OCI-M2 (cell line): ENCODE measurements around the gene TP53BP2.
"Not testable (repeated sequence)": the region's sequence is repeated elsewhere in the genome, so short reads cannot be mapped to it uniquely, and the experiment has no call there.

Experiments
- DNase-seq: peaks from one replicate; lab custom pipeline; 2025; ENCODE audit not compliant: unreplicated experiment; lab: John Stamatoyannopoulos, UW

Gene TP53BP2, protein sequence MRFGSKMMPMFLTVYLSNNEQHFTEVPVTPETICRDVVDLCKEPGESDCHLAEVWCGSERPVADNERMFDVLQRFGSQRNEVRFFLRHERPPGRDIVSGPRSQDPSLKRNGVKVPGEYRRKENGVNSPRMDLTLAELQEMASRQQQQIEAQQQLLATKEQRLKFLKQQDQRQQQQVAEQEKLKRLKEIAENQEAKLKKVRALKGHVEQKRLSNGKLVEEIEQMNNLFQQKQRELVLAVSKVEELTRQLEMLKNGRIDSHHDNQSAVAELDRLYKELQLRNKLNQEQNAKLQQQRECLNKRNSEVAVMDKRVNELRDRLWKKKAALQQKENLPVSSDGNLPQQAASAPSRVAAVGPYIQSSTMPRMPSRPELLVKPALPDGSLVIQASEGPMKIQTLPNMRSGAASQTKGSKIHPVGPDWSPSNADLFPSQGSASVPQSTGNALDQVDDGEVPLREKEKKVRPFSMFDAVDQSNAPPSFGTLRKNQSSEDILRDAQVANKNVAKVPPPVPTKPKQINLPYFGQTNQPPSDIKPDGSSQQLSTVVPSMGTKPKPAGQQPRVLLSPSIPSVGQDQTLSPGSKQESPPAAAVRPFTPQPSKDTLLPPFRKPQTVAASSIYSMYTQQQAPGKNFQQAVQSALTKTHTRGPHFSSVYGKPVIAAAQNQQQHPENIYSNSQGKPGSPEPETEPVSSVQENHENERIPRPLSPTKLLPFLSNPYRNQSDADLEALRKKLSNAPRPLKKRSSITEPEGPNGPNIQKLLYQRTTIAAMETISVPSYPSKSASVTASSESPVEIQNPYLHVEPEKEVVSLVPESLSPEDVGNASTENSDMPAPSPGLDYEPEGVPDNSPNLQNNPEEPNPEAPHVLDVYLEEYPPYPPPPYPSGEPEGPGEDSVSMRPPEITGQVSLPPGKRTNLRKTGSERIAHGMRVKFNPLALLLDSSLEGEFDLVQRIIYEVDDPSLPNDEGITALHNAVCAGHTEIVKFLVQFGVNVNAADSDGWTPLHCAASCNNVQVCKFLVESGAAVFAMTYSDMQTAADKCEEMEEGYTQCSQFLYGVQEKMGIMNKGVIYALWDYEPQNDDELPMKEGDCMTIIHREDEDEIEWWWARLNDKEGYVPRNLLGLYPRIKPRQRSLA

DNA sequence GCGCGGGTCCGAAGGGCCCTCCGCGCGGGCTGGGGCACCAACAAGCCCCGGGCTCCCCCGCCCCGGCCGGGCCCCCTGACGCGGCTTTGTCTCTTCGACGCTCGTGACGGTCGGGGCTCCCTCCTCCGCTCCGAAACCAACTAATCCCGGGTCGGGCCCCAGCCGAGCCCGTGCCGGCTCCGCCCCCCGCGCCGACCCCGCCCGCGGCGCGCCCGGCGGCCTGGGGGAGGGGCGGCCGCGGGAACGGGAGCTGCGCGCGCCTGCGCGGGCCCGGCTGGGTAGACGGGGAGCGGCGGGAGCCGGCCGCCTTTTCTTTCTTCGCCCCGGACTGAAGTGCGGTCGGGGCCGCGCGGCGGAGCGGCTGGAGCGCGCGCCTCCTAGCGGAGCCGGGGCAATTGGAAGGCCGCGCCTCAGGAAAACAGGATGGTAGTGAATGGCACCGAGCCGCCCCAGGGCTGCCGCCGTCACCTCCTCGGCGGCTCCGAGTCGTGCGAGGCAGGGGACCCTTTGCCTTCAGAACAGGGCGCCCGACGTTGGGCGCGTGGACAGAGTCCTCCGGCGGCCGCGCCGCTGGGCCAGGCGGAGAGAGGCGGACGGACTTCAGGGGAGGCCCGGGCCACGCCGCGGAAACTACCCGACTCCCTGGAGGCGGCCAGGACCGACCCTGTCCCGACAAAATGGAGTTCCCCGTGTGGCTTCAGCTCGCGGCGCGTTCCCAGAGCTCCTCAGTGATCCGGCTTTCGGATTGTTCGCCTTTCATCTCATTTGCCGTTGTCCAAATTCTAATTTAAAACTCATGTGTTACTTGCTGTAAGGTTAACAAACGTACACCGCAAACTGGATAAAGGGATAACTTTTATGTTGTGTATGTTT is at the start of gene TP53BP2:
Gene TP53BP2, minus strand, starts transcription at position 138 of the 873 bp plus-strand sequence. CDS start 267 bp downstream, outside the sequence.
- peak; percentile 28 for DNase-seq

DNA sequence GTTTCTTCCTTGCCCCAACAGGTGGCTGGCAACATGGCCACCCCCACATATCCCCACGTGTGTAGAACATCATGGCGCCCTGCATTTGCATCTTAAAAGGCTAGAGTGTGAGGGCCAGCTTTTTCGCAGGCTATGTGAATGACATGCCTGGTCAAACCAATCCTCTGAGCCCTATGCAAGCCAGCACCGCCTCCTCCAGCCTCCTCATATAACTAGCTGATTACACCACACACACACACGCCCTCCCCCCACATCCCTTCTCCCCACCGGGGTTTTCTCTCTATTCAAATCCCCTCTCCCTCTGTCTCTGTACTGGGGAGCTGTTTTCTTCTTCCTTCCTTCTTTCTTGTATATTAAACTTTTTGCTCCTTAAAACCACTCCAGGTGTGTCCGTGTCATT is 44.7 kb upstream of the TP53BP2 start:
- DNase-seq = not testable (repeated sequence)

DNA sequence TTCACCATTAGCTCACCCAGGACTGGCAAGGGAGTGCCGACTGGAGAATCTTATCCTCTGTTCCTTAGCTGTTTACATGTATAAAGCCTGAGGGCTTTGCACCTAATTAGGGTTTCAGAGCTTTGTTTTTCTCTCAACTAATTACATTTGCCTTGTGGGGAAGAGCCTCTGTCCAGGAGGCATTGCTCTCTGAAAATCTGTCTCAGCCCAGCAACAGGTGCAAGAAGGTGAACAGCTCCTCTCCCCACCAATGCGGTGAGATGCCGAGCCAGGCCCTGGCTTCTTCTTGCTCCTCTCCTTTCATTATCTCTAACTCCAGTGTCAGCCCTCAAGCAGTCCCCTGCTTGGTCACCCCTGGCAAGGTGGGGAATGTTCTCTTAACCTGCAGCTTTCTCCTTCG is 43.6 kb upstream of the TP53BP2 start:
- not testable (repeated sequence) for DNase-seq

DNA sequence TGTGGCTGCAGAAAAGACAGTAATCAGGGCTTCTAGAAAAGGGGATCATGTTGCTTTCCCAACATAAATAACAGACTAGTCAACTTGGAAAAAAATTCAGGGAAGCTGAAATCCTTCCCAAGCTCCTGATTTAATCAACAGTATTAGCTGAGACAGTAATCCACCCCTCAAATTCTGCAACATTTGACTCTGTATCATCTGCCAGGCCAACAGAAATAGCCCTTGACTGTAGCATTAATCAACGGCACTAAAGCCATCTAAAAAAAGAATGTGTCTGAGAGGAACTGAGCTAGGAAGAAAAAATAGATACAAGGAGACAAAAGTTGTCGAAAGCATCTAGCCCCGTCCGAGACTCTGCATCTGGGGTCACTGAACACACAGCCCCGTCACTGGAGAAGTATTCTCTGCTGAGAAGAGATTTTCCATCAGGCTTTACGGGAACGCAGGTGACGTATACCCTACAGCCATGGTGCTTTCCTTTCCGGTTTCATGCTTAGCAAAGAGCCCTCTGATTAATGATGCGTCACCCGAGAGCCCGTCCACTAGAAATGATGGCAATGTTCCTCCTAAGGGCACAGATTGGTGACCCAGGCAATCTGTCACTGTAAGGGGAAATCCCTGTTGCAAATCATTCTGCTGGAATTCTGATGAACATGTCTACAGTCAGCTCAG is 42.1 kb upstream of the TP53BP2 start:
- no peak for DNase-seq

DNA sequence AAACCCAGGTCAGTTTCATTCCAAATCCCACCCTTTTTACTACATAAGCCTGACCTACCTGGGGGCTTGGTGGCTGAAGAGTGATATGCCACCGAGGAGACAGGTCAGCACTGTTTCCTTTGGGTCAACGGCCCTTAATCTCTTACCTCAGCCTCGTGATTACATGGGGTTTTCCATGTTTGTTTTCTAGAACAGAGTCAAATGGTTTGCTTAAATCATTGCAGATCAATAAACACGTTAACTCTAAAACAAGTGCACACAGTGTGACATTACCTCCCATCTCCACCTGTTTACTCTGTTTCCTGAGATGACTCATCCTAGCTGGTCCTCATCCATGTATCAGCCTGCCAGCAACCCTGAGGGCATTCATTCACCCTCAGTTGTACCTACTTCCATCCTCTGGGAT is 40.8 kb upstream of the TP53BP2 start:
- DNase-seq = no peak

DNA sequence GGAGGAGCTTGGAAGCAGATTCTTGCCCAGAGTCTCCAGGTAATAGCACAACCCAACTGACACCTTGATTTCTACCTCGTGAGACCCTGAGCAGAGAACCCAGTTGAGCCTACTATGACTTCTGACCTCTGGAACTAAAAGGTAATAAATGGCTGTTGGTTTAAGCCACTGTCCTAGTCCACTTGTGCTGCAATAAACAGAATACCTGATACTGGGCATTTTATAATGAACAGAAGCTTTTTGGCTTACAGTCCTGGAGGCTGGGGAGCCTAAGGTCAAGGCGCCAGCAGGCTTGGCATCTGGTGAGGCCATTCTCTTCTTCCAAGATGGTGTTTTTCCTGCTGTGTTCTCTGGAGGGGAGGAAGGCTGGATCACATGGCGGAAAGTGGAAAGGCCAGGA is 39.9 kb upstream of the TP53BP2 start:
- no peak for DNase-seq

DNA sequence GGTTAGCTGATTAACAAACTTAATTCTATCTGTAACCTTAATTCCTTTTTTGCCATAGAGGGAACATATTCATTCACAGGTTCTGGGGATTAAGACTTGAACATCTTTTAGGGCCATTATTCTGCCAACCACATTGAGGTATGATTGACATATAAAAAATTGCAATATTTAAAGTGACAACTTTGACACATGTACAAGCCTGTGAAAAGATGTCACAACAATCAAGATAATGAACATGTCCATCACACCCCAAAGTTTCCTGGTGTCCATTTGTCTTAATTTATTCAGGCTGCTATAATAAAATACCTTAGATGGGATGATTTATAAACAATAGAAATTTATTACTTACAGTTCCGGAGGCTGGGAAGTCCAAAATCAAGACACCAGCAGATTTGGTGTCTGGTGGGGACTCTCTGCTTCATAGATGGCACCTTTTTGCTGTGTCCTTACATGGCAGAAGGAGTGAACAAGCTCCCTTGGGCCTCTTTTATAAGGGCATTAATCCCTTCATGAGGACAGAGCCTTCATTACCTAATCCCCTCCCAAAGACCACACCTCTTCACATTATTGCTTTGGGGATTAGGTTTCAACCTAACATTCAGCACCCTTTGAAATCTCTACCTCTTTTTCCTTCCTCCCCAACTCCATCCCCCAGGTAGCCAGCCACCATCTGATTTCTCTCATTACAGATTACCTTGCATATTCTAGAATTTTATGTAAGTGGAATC is 33.0 kb upstream of the TP53BP2 start:
- no peak for DNase-seq

DNA sequence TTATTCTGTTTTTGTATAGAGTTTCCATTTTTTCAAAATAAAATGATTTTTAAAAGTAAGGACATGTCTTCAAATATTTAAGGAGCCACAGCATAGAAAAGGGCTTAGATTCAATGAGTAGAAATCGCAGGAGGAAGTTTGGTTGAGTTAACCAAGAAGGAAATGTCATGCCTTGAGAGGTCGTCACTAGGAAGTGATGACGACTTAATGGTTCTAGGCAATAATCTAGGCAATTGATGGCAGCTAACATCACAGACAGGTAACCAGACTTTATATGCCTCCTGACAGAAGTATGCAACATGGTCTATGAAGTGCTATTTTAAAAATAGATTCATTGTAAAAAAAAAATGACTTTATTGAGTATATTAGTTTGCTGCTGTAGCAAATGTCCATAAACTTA is 32.1 kb upstream of the TP53BP2 start:
- DNase-seq = no peak

DNA sequence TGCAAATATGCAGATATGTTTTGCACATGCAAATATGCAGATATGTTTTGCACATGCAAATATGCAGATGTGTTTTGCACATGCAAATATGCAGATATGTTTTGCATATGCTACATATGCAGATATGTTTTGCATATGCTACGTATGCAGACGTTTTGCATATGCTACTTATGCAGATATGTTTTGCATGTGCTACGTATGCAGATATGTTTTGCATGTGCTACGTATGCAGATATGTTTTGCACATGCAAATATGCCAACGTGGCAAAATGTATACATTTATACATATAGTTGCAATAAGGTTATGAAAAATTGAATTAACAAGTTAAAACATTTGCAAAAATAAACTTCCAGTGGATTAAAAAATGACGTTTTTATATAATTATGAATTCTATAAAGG is 30.8 kb upstream of the TP53BP2 start:
- no peak for DNase-seq

DNA sequence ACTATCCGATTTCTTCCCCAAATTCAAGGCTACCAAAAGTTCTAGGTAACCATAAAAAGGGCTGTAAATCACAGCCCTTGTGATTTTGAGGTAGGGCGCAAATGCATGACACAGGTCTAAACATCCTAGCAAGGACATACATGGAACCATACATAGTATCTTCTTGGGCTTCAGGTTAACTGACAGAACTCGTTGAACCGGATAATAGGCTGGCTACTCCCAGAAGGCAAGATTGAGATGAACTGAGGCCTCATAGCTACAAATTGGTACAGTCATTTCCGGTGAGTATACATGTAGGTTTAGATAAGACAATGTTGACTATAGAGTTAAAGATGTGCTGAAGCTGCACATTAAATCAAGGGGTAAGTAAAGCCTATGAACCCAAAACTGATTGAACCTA is 27.3 kb upstream of the TP53BP2 start:
- no peak for DNase-seq

DNA sequence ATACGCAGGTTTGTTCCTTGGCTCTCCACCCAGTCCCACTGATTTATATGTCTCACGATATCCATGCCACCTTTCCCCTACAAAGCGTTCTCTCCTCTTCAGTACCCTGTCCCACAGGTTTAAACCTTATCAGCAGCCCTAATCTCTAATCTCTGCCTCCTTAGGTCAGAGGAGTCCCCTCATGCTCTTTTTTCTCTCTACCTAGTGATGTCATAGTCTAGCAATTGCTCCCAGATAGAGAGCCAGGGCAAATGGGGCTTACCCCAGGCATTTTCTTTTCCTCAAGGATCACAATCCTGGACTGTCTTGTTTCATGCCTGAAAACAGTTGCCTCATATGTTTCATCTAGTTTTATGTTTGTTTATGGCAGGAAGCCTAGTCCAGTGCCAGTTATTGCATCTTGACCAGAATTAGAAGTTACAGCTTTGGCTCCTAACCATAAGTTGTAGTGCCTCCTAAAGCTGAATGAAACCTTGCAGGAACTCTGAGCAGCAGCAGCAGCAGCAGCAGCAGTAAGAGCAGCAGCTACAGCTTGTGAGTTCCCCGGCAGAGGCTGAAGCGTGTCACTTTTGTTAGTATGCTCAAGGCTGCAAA is 26.7 kb upstream of the TP53BP2 start:
- DNase-seq = no peak

DNA sequence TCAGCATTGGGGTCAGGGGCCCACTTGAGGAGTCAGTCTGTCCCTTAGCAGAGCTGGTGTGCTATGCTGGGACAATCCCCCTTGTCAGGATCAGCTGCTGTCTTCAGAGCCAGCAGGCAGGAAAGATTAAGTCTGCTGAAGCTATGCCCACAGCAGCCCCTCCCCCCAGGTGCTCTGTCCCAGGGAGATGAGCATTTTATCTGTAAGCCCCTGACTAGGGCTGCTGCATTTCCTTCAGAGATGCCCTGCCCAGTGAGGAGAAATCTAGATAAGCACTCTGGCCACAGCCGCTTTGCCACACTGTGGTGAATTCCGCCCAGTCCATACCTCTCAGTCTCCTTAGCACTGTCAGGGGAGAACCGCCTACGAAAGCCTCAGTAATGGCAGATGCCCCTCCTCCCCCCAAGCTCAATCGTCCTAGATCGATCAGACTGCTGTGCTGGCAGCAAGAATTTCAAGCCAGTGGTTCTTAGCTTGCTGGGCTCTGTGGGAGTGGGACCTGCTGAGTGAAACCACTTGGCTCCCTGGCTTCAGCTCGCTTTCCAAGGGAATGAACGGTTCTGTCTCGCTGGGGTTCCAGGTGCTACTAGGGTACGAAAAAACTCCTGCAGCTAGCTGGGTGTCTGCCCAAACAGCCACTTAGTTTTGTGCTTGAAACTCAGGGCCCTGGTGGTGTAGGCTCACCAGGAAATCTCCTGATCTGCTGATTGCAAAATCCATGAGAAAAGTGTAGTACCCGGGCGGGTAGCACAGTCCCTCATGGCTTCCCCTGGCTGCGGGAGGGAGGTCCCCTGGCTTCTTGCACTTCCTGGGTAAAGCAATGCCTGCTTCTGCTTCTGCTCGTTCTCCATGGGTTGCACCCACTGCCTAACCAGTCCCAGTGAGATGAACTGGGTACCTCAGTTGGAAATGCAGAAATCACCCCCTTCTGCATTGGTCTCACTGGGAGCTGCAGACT is 25.1 kb upstream of the TP53BP2 start:
- DNase-seq = peak; percentile 85

DNA sequence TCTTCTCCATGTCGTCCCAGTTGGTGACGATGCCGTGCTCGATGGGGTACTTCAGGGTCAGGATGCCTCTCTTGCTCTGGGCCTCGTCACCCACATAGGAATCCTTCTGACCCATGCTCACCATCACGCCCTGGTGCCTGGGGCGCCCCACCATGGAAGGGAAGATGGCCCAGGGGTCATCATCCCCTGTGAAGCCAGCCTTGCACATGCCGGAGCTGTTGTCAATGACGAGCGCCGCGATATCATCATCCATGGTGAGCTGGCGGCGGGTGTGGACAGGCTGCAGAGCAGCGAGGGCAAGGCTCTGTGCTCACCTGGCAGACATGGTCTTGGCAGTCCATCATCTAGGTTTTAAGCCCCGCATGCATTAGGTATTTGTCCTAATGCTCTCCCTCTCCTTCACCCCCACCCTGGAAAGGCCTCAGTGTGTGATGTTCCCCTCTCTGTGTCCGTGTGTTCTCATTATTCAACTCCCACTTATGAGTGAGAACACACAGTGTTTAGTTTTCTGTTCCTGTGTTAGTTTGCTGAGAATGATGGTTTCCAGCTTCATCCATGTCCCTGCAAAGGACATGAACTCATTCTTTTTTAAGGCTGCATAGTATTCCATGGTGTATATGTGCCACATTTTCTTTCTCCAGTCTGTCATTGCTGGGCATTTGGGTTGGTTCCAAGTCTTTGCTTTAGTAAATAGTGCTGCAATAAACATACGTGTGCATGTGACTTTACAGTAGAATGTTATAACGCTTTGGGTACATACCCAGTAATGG is 19.0 kb upstream of the TP53BP2 start:
- not testable (repeated sequence) for DNase-seq

DNA sequence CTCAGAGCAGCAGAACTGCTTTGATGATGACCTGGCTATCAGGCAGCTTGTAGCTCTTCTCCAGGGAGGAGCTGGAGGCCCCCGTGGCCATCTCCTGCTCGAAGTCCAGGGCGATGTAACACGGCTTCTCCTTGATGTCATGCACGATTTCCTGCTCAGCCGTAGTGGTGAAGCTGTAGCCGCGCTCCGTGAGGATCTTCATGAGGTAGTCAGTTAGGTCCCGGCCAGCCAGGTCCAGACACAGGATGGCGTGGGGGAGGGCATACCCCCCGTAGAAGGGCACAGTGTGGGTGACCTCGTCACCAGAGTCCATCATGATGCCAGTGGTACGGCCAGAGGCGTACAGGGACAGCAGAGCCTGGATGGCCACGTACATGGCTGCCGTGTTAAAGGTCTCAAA is 18.3 kb upstream of the TP53BP2 start:
- DNase-seq = no peak

DNA sequence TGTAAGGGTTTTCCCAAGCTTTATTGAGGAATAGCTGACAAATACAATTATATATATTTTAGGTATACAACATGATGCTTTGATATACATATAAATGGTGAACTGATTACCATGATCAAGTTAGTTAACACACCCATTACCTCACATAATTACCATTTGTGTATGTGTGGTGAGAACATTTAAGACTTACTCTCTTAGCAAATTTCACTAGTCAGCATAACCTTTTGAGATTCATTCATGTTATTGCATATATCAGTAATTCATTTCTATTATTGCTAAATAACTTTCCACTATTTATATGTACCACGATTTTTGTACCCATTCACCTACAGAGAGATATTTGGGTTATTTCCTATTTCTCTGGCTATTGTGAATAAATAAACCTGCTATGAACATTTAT is 16.2 kb upstream of the TP53BP2 start:
- DNase-seq = no peak

DNA sequence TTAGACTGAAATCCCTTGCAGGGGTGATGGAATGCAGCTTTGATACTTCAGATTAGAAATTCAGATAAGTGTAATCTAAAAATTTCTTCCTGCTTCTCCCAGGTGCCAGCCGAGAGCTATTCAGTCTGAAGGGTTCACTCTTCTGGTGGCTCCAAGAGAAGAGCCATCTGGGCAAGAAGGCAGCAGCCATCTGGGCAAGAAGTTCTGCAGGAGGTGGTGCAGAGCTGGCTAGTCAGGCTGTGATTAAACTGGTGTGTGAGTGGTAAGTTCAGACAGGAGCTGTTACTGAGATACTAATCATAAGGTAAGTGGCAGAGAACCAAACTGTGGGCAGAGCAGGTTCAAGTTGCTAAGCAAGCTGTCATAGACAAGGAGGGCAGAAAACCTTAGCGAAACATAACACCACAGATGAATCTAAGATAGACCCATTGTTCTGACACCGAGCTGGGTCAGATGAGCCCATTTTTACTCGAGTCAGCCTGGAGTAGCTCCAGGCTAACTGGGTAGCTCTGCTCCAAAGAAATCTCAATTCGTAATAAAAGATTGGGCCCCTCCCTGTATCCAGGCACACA is 14.4 kb upstream of the TP53BP2 start:
- no peak for DNase-seq

DNA sequence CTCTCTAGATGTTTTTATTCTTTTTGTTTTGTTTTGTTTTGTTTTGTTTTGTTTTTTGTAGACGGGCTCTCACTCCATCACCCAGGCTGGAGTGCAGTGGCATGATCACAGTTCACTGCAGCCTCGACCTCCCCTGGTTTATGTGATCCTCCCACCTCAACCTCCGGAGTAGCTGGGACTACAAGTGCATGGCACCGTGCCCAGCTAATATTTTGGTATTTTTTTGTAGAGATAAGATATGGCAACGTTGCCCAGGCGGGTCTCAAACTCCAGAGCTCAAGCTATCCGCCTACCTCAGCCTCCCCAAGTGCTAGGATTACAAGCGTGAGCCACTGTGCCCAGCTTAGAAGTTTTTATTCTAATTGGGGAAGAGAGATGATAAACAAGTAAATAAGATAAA is 13.3 kb upstream of the TP53BP2 start:
- no peak for DNase-seq
